ENCODE results near the gene SULF2.

Gene SULF2

DNA sequence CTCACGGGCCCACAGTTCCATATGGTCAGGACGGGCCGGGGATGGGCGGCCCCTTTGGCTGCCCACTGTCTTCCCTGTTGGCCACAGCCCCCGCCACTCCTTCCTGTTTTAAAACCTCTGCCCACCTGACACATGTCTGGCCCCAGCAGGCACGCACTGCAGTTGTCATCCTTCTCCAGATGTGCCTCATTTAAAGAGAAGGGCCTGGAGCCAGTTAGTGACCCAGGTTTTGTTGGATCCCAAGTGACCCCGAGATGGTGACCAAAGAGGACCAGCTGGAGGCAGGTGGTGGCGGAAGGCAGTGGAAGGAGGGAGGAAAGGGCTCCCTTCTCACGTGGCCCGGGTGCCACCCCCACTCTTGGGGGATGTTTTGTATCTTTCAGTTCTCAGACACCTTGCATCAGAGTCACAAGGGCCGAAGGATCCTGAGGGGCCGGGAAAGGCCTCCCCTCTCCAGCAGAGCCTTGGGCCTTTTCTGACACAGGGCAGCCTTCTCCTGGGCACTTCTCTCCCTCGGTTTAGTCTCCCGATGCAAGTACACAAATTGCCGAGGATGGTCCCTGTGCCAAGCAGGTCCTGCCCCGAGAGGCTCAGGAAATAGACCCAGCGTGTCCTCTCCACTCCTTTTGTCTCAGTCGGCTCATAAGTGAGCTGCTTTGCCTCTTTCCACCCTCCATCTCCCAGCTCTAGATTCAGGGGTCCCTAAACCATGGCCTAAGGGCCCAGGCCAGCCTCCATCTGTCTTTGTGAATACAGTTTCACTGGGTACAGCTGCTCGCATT is 117.6 kb downstream of the SULF2 start:
- DNase-seq: peak; percentile 47

DNA sequence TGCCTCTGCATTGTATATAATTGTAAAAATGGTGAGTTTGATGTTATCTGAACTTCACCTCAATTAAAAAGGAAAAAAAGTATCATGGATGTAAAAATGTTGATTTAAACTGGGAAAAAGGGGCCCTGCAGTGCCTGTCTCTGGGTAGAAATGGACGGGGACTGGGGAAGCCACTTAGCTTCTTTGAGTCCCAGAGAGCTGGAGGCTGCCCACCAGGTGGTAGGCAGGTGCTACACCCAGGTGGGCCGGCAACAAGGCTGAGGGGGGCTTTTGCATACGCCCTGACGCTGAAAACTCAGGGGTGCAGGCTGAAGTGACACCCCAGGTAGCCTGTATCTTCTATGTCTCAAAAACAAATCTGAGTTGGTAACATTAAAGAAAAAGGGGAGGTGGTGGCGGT is 118.2 kb downstream of the SULF2 start:
- peak; percentile 45 for DNase-seq

DNA sequence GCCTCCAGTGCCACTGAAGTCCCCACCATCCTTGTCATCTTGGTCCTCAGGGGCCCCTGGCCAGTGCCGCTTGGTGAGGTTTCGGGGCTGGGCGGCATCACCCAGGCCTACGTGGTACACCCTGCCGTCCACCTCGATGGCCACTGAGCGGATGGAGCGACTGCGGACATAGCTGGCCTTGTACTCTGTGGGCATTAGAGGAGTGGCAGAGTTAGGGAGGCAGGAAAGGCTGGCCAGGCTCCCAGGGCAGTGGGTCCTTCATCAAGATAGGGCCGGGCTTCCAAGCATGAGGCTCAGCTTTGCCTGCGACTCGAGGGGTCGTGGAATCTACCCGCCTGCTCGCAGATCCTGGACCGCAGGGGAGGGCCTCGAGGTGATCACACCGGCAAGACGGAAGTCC is 119.0 kb downstream of the SULF2 start:
- peak; percentile 46 for DNase-seq

GRCh38 chr20:47665221-47665991 is 119.9 kb downstream of the SULF2 start:
- peak; percentile 48 for DNase-seq

DNA sequence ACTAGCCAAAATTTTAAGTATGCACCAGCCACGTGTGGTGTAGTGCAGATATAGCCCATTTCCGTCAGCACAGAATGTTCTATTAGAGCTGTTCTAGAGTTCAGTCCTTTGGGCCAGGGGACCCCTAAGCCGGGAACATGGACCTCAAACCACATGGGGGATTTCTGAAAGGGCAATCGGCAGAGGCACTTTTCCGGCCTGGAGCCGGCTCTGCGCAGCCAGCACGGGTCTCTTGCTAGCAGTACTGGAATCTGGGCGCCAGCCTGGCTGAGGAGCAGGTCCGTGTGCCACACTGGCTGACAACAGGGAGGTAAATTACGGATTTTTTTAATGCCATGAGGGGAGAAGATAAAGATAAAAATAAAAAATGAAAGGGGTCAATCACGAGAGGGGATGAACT is 120.5 kb downstream of the SULF2 start:
- DNase-seq: no peak

GRCh38 chr20:47664068-47664437 is 121.2 kb downstream of the SULF2 start:
- no peak for DNase-seq

DNA sequence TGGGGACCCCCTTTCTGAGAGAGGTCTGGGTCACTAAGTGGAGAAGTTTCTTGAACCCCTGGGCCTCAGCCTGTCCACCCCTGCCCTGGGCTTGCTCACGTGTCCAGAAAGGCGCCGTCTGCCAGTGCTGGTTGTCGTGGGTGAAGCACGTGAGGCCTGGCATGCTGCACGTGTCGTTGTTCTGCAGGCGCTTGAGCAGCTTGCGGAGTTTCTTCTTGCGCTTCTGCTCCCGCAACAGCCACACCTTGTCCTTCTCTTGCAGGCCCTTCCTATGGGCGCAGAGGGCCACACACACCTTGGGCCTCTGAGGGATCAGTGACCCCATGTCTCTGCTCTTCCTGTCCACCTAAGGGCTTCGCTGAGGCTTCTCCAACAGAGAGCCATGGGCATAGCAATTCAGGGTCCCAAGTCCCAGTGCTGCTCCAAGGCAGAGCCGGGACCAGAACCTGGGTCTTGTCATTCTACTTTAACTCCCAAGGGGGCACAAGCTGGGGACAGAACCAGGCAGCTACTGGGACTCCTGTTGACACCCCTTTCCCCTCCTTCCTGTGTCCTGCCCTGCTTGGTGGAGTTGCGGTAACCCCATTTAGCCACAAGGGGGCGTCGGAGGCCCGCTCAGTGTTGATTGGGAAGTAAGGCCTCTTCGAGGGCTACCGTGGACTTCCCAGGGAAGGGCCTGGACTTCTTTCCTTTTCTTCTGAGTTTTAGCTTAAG is 121.8 kb downstream of the SULF2 start:
- peak; percentile 91 for DNase-seq

- DNase-seq: no peak
Observed at GRCh38 chr20:47662483-47663353, 122.6 kb downstream of the SULF2 start.

DNA sequence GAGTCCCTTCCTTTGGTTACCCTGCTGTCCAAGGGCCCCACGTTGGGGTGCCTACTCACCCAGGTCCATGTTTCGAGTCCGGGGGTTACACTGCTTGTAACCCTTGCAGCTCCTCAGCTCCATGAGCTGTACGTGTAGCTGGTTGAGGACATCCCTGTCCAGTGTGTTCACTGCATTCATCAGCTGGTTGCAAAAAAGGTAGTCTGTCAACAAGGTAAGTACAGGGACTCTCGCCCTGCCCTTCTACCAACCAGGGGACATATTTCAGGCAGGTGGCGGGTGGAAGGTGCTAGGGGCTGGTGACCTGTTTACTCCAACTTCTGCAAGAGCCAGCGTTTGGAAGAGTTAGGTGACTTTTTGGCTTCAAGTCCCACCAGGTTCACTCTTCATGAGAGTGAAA is 123.6 kb downstream of the SULF2 start:
- no peak for DNase-seq

DNA sequence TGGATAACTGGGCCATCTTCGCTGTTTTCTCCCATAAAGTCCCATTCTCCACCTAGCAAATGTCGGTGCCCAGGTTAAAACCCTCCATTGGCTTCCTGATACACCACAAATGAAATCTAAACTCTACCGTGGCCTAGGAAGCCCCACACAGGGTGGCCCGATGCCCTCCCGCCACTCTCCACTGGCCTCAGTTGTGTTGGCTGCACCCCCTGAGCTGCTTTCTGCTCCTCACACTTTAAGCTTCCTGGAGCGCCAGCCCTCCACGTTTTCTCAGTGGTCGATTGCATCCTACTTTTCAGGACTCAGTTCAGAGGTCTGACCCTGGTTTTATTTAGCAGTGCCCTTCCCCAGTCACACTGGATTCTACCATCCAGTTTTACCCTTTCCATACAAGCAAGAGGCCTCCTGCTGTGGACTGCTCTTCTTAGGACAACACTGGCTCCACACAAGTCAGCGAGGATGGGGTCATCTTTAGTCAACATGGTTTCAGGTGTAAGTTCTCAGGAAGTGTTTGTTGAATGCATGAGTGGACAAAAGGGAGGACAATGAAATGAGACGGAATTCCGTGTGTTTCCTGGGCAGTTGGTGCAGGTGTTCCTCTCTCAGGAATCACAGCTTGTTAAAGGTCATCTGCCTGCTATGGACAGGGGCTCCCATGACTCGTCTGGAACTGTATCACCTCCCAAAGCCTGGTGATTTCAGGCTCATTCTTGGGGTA is 124.1 kb downstream of the SULF2 start:
- no peak for DNase-seq

GRCh38 chr20:47660602-47660905 is 124.7 kb downstream of the SULF2 start:
- DNase-seq: no peak

DNA sequence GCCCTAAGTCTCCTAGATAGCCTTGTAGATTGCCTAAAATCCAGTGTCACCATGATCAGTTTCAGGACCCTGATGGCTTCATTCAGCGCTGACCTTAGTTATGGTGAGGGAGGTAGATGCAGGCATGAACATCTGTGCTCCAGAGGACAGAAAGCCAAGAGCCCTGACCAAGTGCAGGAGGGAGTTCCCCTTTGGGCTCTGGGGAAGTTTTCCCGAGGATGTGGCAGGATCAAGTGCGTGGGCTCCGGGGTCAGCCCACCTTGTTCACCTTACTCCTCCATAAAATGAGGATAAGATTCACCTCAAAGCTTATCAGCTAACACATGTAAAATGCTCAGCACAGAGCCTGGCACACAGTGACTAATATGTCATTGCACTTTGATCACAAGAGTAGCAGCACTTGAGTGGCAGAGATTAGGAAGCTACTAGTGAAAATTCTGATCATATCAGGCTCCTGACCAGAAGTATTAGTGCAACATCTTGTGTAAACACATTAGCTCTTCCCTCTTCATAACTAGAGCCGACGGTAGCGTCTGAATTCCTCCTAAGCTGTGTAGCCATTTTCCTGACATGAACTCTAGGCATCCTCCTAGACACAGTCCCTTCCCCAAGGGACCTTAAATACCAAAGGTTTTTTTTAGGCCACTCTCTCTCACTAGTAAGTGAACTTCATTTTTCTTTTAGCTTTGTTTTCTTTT is 125.2 kb downstream of the SULF2 start:
- DNase-seq: no peak

GRCh38 chr20:47656318-47656717 is 129.0 kb downstream of the SULF2 start:
- DNase-seq: no peak

DNA sequence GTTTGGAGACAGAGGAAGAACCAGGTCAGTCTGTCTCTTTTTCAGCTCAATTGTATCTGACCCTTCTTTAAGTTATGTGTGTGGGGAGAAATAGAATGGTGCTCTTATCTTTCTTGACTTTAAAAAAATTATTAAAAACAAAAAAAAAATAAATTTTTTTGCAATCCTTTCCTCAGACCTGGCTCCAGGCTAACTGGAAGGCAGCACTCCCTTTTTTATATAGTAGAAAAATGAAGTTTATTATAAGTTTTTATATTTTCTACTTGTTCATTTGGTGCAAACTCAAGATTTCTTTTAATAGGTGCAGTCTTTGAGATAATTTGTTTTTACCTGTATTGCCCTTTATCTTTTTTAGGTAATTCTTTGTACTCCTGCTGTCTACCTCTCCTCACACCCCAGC is 129.6 kb downstream of the SULF2 start:
- no peak for DNase-seq

GRCh38 chr20:47654370-47654769 is 130.9 kb downstream of the SULF2 start:
- DNase-seq: no peak

- DNase-seq: no peak
Observed at GRCh38 chr20:47653869-47654268, 131.4 kb downstream of the SULF2 start.

DNA sequence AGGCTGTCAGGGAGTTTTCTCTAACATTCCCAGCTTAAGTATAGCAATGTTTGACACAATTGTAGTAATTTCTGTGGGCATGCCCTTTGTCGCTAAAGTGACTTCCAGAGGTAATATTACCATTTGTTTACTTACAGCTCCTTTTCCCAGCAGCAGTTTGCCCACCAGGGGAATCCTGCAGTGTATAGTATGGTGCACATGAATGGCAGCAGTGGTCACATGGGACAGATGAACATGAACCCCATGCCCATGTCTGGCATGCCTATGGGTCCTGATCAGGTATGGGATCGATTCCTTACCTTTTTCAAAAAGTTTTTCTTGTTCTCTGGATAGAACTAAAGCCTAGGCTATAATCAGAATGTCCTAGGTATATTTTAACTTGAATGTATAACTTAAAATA is 132.5 kb downstream of the SULF2 start:
- DNase-seq: no peak

DNA sequence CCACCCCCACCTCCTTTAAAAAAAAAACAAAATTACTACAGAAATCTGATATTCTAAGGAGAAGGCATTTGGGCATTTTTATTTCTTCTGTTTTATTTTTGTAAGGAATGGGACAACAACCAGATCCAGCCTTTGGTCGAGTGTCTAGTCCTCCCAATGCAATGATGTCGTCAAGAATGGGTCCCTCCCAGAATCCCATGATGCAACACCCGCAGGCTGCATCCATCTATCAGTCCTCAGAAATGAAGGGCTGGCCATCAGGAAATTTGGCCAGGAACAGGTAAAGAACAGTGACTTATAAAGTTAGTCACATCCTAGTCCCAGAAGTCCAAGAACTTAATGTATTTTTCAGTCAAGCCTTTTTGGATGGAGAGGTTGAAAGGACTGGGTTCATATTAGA is 133.0 kb downstream of the SULF2 start:
- DNase-seq: no peak

GRCh38 chr20:47648943-47649342 is 136.3 kb downstream of the SULF2 start:
- no peak for DNase-seq

DNA sequence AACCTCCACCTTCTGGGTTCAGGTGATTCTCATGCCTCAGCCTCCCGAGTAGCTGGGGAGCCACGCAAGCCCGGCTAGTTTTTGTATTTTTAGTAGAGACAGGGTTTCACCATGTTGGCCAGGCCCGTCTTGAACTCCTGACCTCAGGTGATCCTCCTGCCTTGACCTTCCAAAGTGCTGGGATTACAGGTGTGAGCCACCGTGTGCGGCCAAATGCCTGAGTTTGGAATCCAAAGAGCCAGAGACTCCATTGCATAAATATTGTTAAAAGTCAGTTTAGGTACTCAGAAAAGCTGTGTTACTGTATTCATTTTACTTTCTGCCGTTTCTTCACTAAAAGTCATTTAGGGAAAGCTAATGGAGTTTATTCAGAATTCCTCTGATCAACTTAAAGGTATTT is 137.3 kb downstream of the SULF2 start:
- no peak for DNase-seq

DNA sequence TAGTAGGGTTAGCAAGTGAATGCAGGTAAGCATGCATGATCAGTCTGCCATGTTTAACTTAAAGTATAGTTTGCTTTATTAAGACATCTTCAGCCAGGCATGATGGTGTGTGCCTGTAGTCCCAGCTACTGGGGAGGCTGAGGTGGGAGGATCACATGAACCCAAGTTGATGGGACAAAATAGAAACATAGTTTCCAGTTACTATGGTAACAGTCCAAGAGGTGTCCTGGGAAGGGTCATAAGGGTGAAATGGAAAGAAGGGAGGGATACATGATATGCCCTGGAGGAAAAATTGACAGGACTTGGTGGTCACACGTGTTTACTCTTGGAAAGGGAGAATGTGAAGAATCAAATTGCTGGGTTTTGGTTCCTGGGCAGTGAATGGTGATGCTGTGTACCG is 139.6 kb downstream of the SULF2 start:
- DNase-seq: no peak

DNA sequence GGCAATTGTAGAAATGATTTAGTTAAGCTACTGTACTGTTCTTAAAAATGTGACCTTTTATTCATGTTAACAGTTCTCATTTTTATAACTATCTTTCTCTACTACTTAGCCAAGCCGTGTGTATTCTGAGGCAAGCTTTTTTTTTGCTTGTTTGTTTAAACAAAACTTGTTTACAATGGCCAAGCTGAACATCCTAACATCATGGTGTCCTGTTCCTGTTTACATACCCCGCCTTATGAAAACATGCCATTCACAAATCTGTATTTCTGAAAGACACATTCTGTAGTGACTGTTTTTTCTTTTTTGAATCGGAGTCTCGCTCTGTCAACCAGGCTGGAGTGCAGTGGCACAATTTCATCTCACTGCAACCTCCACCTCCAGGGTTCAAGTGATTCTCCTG is 142.7 kb downstream of the SULF2 start:
- no peak for DNase-seq

Data from activated CD8-positive, alpha-beta memory T cell treated with anti-CD3 and anti-CD28 coated beads, Interleukin-2, amount 50 U/mL, for 48 hours (primary cell).